ENCODE data around the gene FKBP1B.

- TF ChIP-seq CTCF (IDR thresholded peaks at IDR 0.05 in 8 of 11, conservative IDR thresholded peaks at IDR 0.05 in 3 of 11) (no peak), POLR2A (IDR thresholded peaks at IDR 0.05) (no peak), POLR2AphosphoS5 (IDR thresholded peaks at IDR 0.05) (no peak)
Observed at GRCh38 chr2:24012521-24013188, 36.9 kb upstream of the FKBP1B start.

Data from spleen (tissue), 7 donors.